H1 (cell line): ENCODE data around the gene OSBPL5. TPM values are rescaled to one million over a fixed set of nuclear protein-coding genes. Genes with fewer than 3 reads are reported as not detected.

ENCODE experiments used
- CTCF ChIA-PET: fragments of 300-600 bp; sonication (Branson Sonifier 250); formaldehyde crosslinking; loops from one replicate; lab custom pipeline; 2021; ENCODE audit not compliant: partially characterized antibody; lab: Charles Lee
- POLR2A ChIA-PET: fragments of 300-600 bp; sonication (Branson Sonifier 250); formaldehyde crosslinking; loops from one replicate; lab custom pipeline; 2021; ENCODE audit warnings: inconsistent platforms; ENCODE audit not compliant: partially characterized antibody; lab: Charles Lee
- DNase-seq, 2 experiments: peaks; one replicate each; pipeline versions ENCODE4 v3.0.0 to v3.0.0-alpha.2; 2010 to 2022; ENCODE audit warnings: low spot score in 2 of 2, low read depth in 1 of 2, mixed read lengths in 1 of 2
- FAIRE-seq: peaks from 2 replicates; lab custom pipeline; 2011; peaks lifted over from hg19 to GRCh38; lab: Jason Lieb, UNC
- H2AFZ ChIP-seq: 2 replicates; pipeline ENCODE4 v1.8.1; 2012; ENCODE audit warnings: low read length, inconsistent platforms
- H2AK5ac ChIP-seq: 2 replicates; pipeline ENCODE4 v1.6.1; 2013; ENCODE audit warnings: low read depth, low read length
- H2BK120ac ChIP-seq: replicated peaks from 2 replicates; pipeline ENCODE3; 2013; ENCODE audit warnings: low read depth, low read length, inconsistent platforms
- H2BK12ac ChIP-seq: 2 replicates; pipeline ENCODE4 v1.6.1; 2013; ENCODE audit warnings: low read depth, low read length
- H2BK15ac ChIP-seq: 2 replicates; pipeline ENCODE4 v1.6.1; 2013; ENCODE audit warnings: low read length
- H2BK20ac ChIP-seq: 2 replicates; pipeline ENCODE4 v1.6.1; 2013; ENCODE audit warnings: low read length
- H2BK5ac ChIP-seq: 2 replicates; pipeline ENCODE4 v1.6.1; 2013; ENCODE audit warnings: low read depth, low read length
- H3K14ac ChIP-seq: 2 replicates; pipeline ENCODE4 v1.6.1; 2013; ENCODE audit warnings: inconsistent platforms; ENCODE audit not compliant: insufficient read length
- H3K18ac ChIP-seq: 2 replicates; pipeline ENCODE4 v1.6.1; 2013; ENCODE audit warnings: low read length; ENCODE audit errors: extremely low read depth
- H3K23ac ChIP-seq: 2 replicates; pipeline ENCODE4 v1.6.1; 2013; ENCODE audit warnings: inconsistent platforms; ENCODE audit not compliant: insufficient read length
- H3K23me2 ChIP-seq: 2 replicates; pipeline ENCODE4 v1.6.1; 2013; ENCODE audit warnings: low read depth, low read length
- H3K27ac ChIP-seq: 2 replicates; pipeline ENCODE4 v1.6.1; 2011; ENCODE audit warnings: low read depth, low read length, inconsistent platforms
- H3K27me3 ChIP-seq, 4 experiments: replicated peaks in 1 of 4; 1 replicate in 1 of 4; 2 replicates in 3 of 4; pipeline versions ENCODE4 v1.6.1 to v1.8.1; 2011 to 2013; ENCODE audit warnings: low read length in 3 of 4, mild to moderate bottlenecking in 3 of 4, inconsistent platforms in 2 of 4, mixed read lengths in 2 of 4, moderate library complexity in 1 of 4; ENCODE audit not compliant: control insufficient read depth in 3 of 4, insufficient read depth in 3 of 4; ENCODE audit errors: extremely low read depth in 1 of 4
- H3K36me3 ChIP-seq, 4 experiments: 2 replicates each; pipeline versions ENCODE4 v1.6.1 to v1.8.1; 2011 to 2013; ENCODE audit warnings: mild to moderate bottlenecking in 4 of 4, low read length in 3 of 4, moderate library complexity in 2 of 4, control low read depth in 1 of 4, inconsistent platforms in 1 of 4; ENCODE audit not compliant: insufficient read depth in 4 of 4, control insufficient read depth in 2 of 4
- H3K4ac ChIP-seq: replicated peaks from 2 replicates; pipeline ENCODE3; 2013; ENCODE audit warnings: low read length, low read depth, mixed read lengths, inconsistent platforms; ENCODE audit not compliant: insufficient read length
- H3K4me1 ChIP-seq, 4 experiments: replicated peaks in 1 of 4; 1 replicate in 1 of 4; 2 replicates in 3 of 4; pipeline versions ENCODE4 v1.6.1 to v1.8.1; 2011 to 2013; ENCODE audit warnings: low read length in 3 of 4, inconsistent platforms in 2 of 4, mixed read lengths in 1 of 4; ENCODE audit not compliant: insufficient read depth in 4 of 4, control insufficient read depth in 3 of 4
- H3K4me2 ChIP-seq, 2 experiments: 2 replicates each; pipeline versions ENCODE4 v1.6.1 to v1.8.1; 2011 to 2013; ENCODE audit warnings: low read depth in 2 of 2, low read length in 2 of 2, control low read depth in 1 of 2, inconsistent platforms in 1 of 2, mild to moderate bottlenecking in 1 of 2; ENCODE audit not compliant: insufficient read depth in 1 of 2
- H3K4me3 ChIP-seq, 4 experiments: fragments of 200-600, 300-600 bp in 1 of 4; sonication (generic), shearing (Covaris generic), sonication (Bioruptor Twin) in 1 of 4; 2 replicates each; pipeline versions ENCODE4 v1.5.1 to v1.8.1; 2011 to 2016; ENCODE audit warnings: low read length in 4 of 4, low read depth in 3 of 4, control low read depth in 2 of 4, inconsistent platforms in 2 of 4, mild to moderate bottlenecking in 2 of 4, mixed read lengths in 1 of 4, moderate library complexity in 1 of 4; ENCODE audit not compliant: insufficient read depth in 2 of 4; ENCODE audit errors: extremely low read depth in 1 of 4
- H3K56ac ChIP-seq: replicated peaks from 2 replicates; pipeline ENCODE3; 2013; ENCODE audit warnings: low read depth, mild to moderate bottlenecking, mixed read lengths, low read length, inconsistent platforms; ENCODE audit not compliant: insufficient read length
- H3K79me1 ChIP-seq: 2 replicates; pipeline ENCODE4 v1.6.1; 2013; ENCODE audit warnings: low read depth, low read length, control low read depth
- H3K79me2 ChIP-seq, 2 experiments: 2 replicates each; pipeline versions ENCODE4 v1.6.1 to v1.8.1; 2012 to 2013; ENCODE audit warnings: low read length in 2 of 2, mild to moderate bottlenecking in 2 of 2, inconsistent platforms in 1 of 2; ENCODE audit not compliant: insufficient read depth in 2 of 2, control insufficient read depth in 1 of 2
- H3K9ac ChIP-seq, 4 experiments: replicated peaks in 1 of 4; 1 replicate in 1 of 4; 2 replicates in 3 of 4; pipeline versions ENCODE4 v1.6.1 to v1.8.1; 2011 to 2013; ENCODE audit warnings: low read depth in 3 of 4, low read length in 3 of 4, control low read depth in 2 of 4, mild to moderate bottlenecking in 2 of 4, moderate library complexity in 2 of 4, inconsistent platforms in 1 of 4; ENCODE audit errors: extremely low read depth in 1 of 4
- H3K9me3 ChIP-seq, 2 experiments: 2 replicates each; pipeline versions ENCODE4 v1.6.1 to v1.8.1; 2012 to 2013; ENCODE audit warnings: mild to moderate bottlenecking in 2 of 2, moderate library complexity in 2 of 2, control low read depth in 1 of 2, inconsistent platforms in 1 of 2, low read depth in 1 of 2, low read length in 1 of 2, mixed read lengths in 1 of 2; ENCODE audit not compliant: insufficient read depth in 2 of 2
- H4K20me1 ChIP-seq, 2 experiments: replicated peaks in 1 of 2; 2 replicates each; pipeline versions ENCODE3 to v1.8.1; 2011 to 2013; ENCODE audit warnings: inconsistent platforms in 2 of 2, low read length in 2 of 2, mild to moderate bottlenecking in 1 of 2; ENCODE audit not compliant: insufficient read depth in 2 of 2, control insufficient read depth in 1 of 2
- H4K5ac ChIP-seq: 2 replicates; pipeline ENCODE4 v1.6.1; 2013; ENCODE audit warnings: low read length, low read depth, mixed read lengths, inconsistent platforms; ENCODE audit not compliant: insufficient read length
- H4K8ac ChIP-seq: 2 replicates; pipeline ENCODE4 v1.8.0; 2013; ENCODE audit warnings: mild to moderate bottlenecking, moderate library complexity, low read length, inconsistent platforms; ENCODE audit not compliant: insufficient read depth; ENCODE audit errors: extremely low read depth
- H4K91ac ChIP-seq: replicated peaks from 2 replicates; pipeline ENCODE3; 2013; ENCODE audit warnings: low read length, mixed read lengths, inconsistent platforms; ENCODE audit not compliant: insufficient read length
- ASH2L ChIP-seq: fragments of 200-600, 300-600 bp; sonication (generic); IDR thresholded peaks from one replicate; pipeline ENCODE4 v1.7.1; 2017; ENCODE audit warnings: low read length
- ATF3 ChIP-seq: IDR thresholded peaks from 2 replicates; pipeline ENCODE4 v1.6.1; 2011; ENCODE audit warnings: low read depth, mild to moderate bottlenecking, low read length; ENCODE audit not compliant: insufficient read depth
- BACH1 ChIP-seq: IDR thresholded peaks from 2 replicates; pipeline ENCODE4 v1.6.1; 2012; ENCODE audit warnings: low read length, improper control_type of control experiment
- CEBPB ChIP-seq: IDR thresholded peaks from 2 replicates; pipeline ENCODE4 v1.6.1; 2012; ENCODE audit warnings: low read depth, low read length
- JUN ChIP-seq: IDR thresholded peaks from 2 replicates; pipeline ENCODE4 v1.6.1; 2011; ENCODE audit warnings: low read depth, mild to moderate bottlenecking, improper control_type of control experiment, low read length
- MAFK ChIP-seq: IDR thresholded peaks from 2 replicates; pipeline ENCODE4 v1.6.1; 2012; ENCODE audit warnings: low read depth, mild to moderate bottlenecking, improper control_type of control experiment, low read length
- POU5F1 ChIP-seq: IDR thresholded peaks from 2 replicates; pipeline ENCODE4 v1.6.1; 2011; ENCODE audit warnings: low read depth, mild to moderate bottlenecking, low read length, moderate library complexity
- RNF2 ChIP-seq: fragments of 200-900, 300-1000 bp; sonication (generic); IDR thresholded peaks from 2 replicates; pipeline ENCODE4 v1.7.1; 2016; ENCODE audit warnings: borderline replicate concordance, low read depth, mild to moderate bottlenecking, antibody characterized with exemption, low read length; ENCODE audit not compliant: poor library complexity, severe bottlenecking; ENCODE audit errors: missing control alignments
- SIRT6 ChIP-seq: IDR thresholded peaks from one replicate; pipeline ENCODE4 v1.7.1; 2012; ENCODE audit warnings: low read length, inconsistent platforms
- SIX5 ChIP-seq: IDR thresholded peaks from 2 replicates; pipeline ENCODE4 v1.6.1; 2011; ENCODE audit warnings: mild to moderate bottlenecking, low read depth, low read length
- SP2 ChIP-seq: IDR thresholded peaks from 2 replicates; pipeline ENCODE4 v1.6.1; 2012; ENCODE audit warnings: mild to moderate bottlenecking, low read length, inconsistent platforms
- TBP ChIP-seq: IDR thresholded peaks from 2 replicates; pipeline ENCODE4 v1.6.1; 2011; ENCODE audit warnings: low read depth, low read length, improper control_type of control experiment
- TCF12 ChIP-seq: IDR thresholded peaks from 2 replicates; pipeline ENCODE4 v1.6.1; 2011; ENCODE audit warnings: low read depth, mild to moderate bottlenecking, low read length
- WGBS, 2 experiments: shearing (Covaris generic) in 1 of 2; methylation state at CpG; one replicate each; pipeline versions ENCODE4 v1.1.6 to v1.1.7; 2013 to 2015; ENCODE audit warnings: low lambda C conversion rate in 2 of 2, mixed read lengths in 2 of 2, inconsistent platforms in 1 of 2, low coverage in 1 of 2, missing lambda C conversion rate in 1 of 2; ENCODE audit not compliant: insufficient replicate concordance in 2 of 2, insufficient coverage in 1 of 2, insufficient read length in 1 of 2; ENCODE audit errors: extremely low coverage in 1 of 2, missing lambda C conversion rate in 1 of 2; 5-methylcytosine and 5-hydroxymethylcytosine counted together
- polyA plus RNA-seq, 7 experiments: library from polyadenylated mRNA; depleted of rRNA in 3 of 7; stranded (reverse) in 5 of 7; unstranded in 2 of 7; fragments of >200 nt in 5 of 7; fragments of 200-250 nt in 2 of 7; gene quantifications; 1 replicate in 5 of 7; 2 replicates in 1 of 7; 4 replicates in 1 of 7; pipeline versions ENCODE4 v1.2.1 to v1.2.3, GENCODE V29; 2011 to 2013; ENCODE audit warnings: missing spikeins in 2 of 7, mixed read lengths in 2 of 7
- total RNA-seq: library from RNA; stranded (reverse); fragmentation: NEBNext Ultra II Directional; extraction: Animal tissue kit (Norgen Biotek cat#: 25700); gene quantifications from 2 replicates; pipeline ENCODE4 v1.2.1, GENCODE V29; 2021

The OSBPL5 gene
- total and polyA plus RNA-seq, 2 of the 8 experiments (the other 6 are each of a cell fraction or from before 2014, with no cell fraction given) = 3.4 to 9.9 TPM

- no peak overlapping the region for H3K27ac ChIP-seq
- H2BK120ac ChIP-seq = no peak overlapping the region
- CTCF ChIA-PET = interaction anchor here (0.7 to 13.7 kb wide), 14 partner anchors 10 to 658 kb away, joined by 3 to 434 read pairs (median 4); no protein-coding TSS in a partner anchor
- H3K36me3 ChIP-seq = no peaks in the 10 kb centered on the region
- no peaks in the 10 kb centered on the region for H3K27me3 ChIP-seq
- H2BK20ac ChIP-seq = no peak overlapping the region
- H4K5ac ChIP-seq = no peak overlapping the region
- no peak overlapping the region for H3K9ac ChIP-seq
- DNase-seq (no peak), FAIRE-seq (no peak)
- H4K20me1 ChIP-seq = peaks cover 0 to 2% of the 10 kb centered on the region in 2 experiments
- no peaks in the 10 kb centered on the region for H3K9me3 ChIP-seq
- H2BK12ac ChIP-seq = no peak overlapping the region
- H3K56ac ChIP-seq = no peak overlapping the region
- H2BK5ac ChIP-seq = no peak overlapping the region
- no peak overlapping the region for H2AK5ac ChIP-seq
- H3K4me3 ChIP-seq = no peak overlapping the region
- H3K18ac ChIP-seq = no peak overlapping the region
- H3K4me2 ChIP-seq = no peak overlapping the region
- no peak overlapping the region for H3K23ac ChIP-seq
- no peaks in the 10 kb centered on the region for H3K79me1 ChIP-seq
- no peaks in the 10 kb centered on the region for H3K79me2 ChIP-seq
- no peak overlapping the region for H2BK15ac ChIP-seq
- no peak overlapping the region for H4K8ac ChIP-seq
- H3K4ac ChIP-seq = no peak overlapping the region
- no peak overlapping the region for H2AFZ ChIP-seq
- no peaks in the 10 kb centered on the region for H3K23me2 ChIP-seq
- no peak overlapping the region for H4K91ac ChIP-seq
- H3K4me1 ChIP-seq = peaks cover 0 to 18% (median 6%) of the 10 kb centered on the region in 4 experiments; a peak in 5 of 7 replicates
- WGBS, 2 experiments = 90% methylated on average over 14 of the region's 14 CpGs; no CpG with 5 or more reads in 1 of the 2 experiments
- POLR2A ChIA-PET = interaction anchor here (0.7 to 1.5 kb wide), 4 partner anchors 32 to 91 kb away, joined by 3 to 5 read pairs (median 4); partner anchors contain the start of gene CARS1
- no peak overlapping the region for H3K14ac ChIP-seq
- TF ChIP-seq SIX5 (no peak), POU5F1 (no peak), TCF12 (no peak), BACH1 (no peak), RNF2 (no peak), ASH2L (no peak), SP2 (no peak), TBP (no peak), ATF3 (no peak), SIRT6 (no peak), CEBPB (no peak), MAFK (no peak), JUN (no peak)
These were observed 76.3 kb downstream of the OSBPL5 start for GRCh38 chr11:3088806-3089205.
